Naive thymus-derived CD4-positive, alpha-beta T cell (primary cell): ENCODE data around the gene ZMAT3. TPM values are rescaled to one million over a fixed set of nuclear protein-coding genes. Genes with fewer than 3 reads are reported as not detected.
A peak's percentile ranks its signal among the peaks of the same experiment; 100 is the strongest.

Source experiments
- ATAC-seq: fragments of 150-1000 bp; cut with Tn5 transposase; 2 replicates; pipeline ENCODE4 v1.10.0; 2021; ENCODE audit warnings: mild to moderate bottlenecking, moderate library complexity
- CTCF ChIA-PET: fragments of 350-600 bp; sonication (Branson Sonifier 250); formaldehyde crosslinking; loops from one replicate; lab custom pipeline; 2021; ENCODE audit warnings: antibody characterized with exemption; lab: Charles Lee
- POLR2A ChIA-PET: fragments of 350-600 bp; sonication (Branson Sonifier 250); formaldehyde crosslinking; loops from one replicate; lab custom pipeline; 2021; ENCODE audit warnings: antibody characterized with exemption, inconsistent platforms; lab: Charles Lee
- DNase-seq, 9 donors: peaks; one replicate each; pipeline versions ENCODE4 v3.0.0 to v3.0.0-alpha.2; 2020 to 2022; ENCODE audit warnings: mixed read lengths in 1 of 9
- H3K27ac ChIP-seq: one replicate; pipeline ENCODE4 v1.7.0; 2013; ENCODE audit warnings: mild to moderate bottlenecking, low read depth, low read length, moderate library complexity
- H3K27me3 ChIP-seq, 2 donors: one replicate each; pipeline ENCODE4 v1.7.0; 2013; ENCODE audit warnings: low read length in 2 of 2, mild to moderate bottlenecking in 2 of 2, moderate library complexity in 2 of 2; ENCODE audit not compliant: control insufficient read depth in 2 of 2, insufficient read depth in 2 of 2
- H3K36me3 ChIP-seq, 3 experiments: 1 replicate in 2 of 3; 2 replicates in 1 of 3; pipeline ENCODE4 v1.7.0; 2013; ENCODE audit warnings: low read length in 3 of 3, mild to moderate bottlenecking in 3 of 3, moderate library complexity in 1 of 3; ENCODE audit not compliant: insufficient read depth in 3 of 3, control insufficient read depth in 2 of 3
- H3K4me1 ChIP-seq, 2 donors: one replicate each; pipeline ENCODE4 v1.7.0; 2013; ENCODE audit warnings: low read length in 2 of 2, mild to moderate bottlenecking in 2 of 2, moderate library complexity in 1 of 2; ENCODE audit not compliant: control insufficient read depth in 2 of 2, insufficient read depth in 2 of 2
- H3K4me3 ChIP-seq: 2 replicates; pipeline ENCODE4 v1.7.0; 2013; ENCODE audit warnings: mild to moderate bottlenecking, low read length
- H3K9me3 ChIP-seq, 3 experiments: 1 replicate in 2 of 3; 2 replicates in 1 of 3; pipeline ENCODE4 v1.7.0; 2013; ENCODE audit warnings: low read length in 3 of 3; ENCODE audit not compliant: control insufficient read depth in 2 of 3
- H3K27ac Mint-ChIP-seq, 9 donors: one replicate each; pipeline ENCODE4 v1.8.0; 2020 to 2022; ENCODE audit warnings: mixed read lengths in 9 of 9, mild to moderate bottlenecking in 8 of 9, moderate library complexity in 5 of 9, inconsistent platforms in 2 of 9
- H3K27me3 Mint-ChIP-seq, 5 donors: one replicate each; pipeline ENCODE4 v1.8.0; 2021 to 2022; ENCODE audit warnings: mixed read lengths in 5 of 5, mild to moderate bottlenecking in 1 of 5
- H3K36me3 Mint-ChIP-seq, 5 donors: one replicate each; pipeline ENCODE4 v1.8.0; 2020 to 2022; ENCODE audit warnings: mixed read lengths in 5 of 5, mild to moderate bottlenecking in 3 of 5, inconsistent platforms in 1 of 5
- H3K4me1 Mint-ChIP-seq, 7 donors: one replicate each; pipeline ENCODE4 v1.8.0; 2020 to 2022; ENCODE audit warnings: mixed read lengths in 7 of 7, mild to moderate bottlenecking in 3 of 7, inconsistent platforms in 1 of 7
- H3K4me3 Mint-ChIP-seq, 10 donors: one replicate each; pipeline ENCODE4 v1.8.0; 2020 to 2022; ENCODE audit warnings: mild to moderate bottlenecking in 10 of 10, mixed read lengths in 10 of 10, moderate library complexity in 6 of 10, inconsistent platforms in 2 of 10
- H3K9me3 Mint-ChIP-seq, 11 donors: one replicate each; pipeline ENCODE4 v1.8.0; 2020 to 2022; ENCODE audit warnings: mixed read lengths in 11 of 11, mild to moderate bottlenecking in 4 of 11, inconsistent platforms in 1 of 11, moderate library complexity in 1 of 11
- intact Hi-C, 2 donors: fragments of 100-400 bp; cut with micrococcal nuclease; formaldehyde crosslinking; loops; one replicate each; pipeline ENCODE4 v1.15.1; 2023
- polyA plus RNA-seq, 2 donors: library from polyadenylated mRNA; unstranded; fragments of 300-500 nt; fragmentation: Illumina TruSeq; gene quantifications; one replicate each; pipeline ENCODE4 v1.2.3, GENCODE V29; 2021
- total RNA-seq, 6 experiments: library from RNA in 5 of 6; stranded (reverse) in 5 of 6; gene quantifications; 1 replicate in 5 of 6; 2 replicates in 1 of 6; pipeline ENCODE4 v1.2.3 and lab custom pipeline; 2021 to 2026

ZMAT3 gene
- total and polyA plus RNA-seq, 7 experiments from 2014 or later: 16.7 to 26.0 (median 21.7) TPM

DNA sequence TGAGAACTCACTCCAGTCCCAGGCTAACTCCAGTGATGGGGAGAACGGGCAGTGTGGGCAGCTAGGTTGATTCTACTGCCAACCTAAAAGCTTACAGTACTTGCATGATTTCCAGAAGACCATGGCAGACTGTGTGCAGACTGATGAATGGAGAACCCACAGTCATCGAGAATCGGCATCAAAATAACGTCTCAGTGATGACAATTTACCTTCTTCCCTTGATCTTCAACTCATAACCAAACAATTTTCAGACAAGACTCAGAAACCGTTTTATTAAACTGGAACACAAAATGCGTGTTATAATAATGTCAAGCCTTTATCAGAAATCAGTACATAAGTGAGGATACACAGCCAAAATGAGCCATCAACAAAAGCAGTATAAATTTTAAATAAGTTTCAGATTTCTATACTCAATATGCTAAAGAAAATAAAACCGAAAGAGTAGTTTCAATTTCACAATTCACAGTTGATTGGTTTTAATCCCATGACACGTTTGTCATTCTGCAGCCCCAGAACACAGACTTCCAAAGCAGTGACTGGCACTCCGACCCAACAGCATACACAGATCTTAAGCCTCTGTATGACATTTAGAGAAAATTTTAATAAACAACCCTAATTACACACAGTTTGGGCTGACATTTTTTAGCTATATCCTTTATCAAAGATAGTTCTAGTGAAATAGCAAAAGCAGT, 54.5 kb downstream of the ZMAT3 start:
- no peak overlapping the region for H3K27ac ChIP-seq
- no peaks in the 10 kb centered on the region for H3K36me3 ChIP-seq
- Mint-ChIP-seq H3K27me3 (peaks cover 0 to 7% (median 0%) of the 10 kb centered on the region in 5 donors), H3K36me3 (peaks cover 0 to 4% (median 0%) of the 10 kb centered on the region in 5 donors), H3K4me3 (peak overlapping the region in 5 of 10 donors; percentile 13 to 62 (median 56)), H3K9me3 (no peaks in the 10 kb centered on the region), H3K27ac (peak overlapping the region in 3 of 9 donors; percentile 4 to 69 (median 67)), H3K4me1 (peaks cover 20 to 56% (median 54%) of the 10 kb centered on the region in 7 donors)
- no peaks in the 10 kb centered on the region for H3K27me3 ChIP-seq
- intact Hi-C loops: loop anchor here in 1 of 2 donors (1.0 to 10.0 kb wide), 3 partner anchors 10 to 1588 kb away; partner anchors contain the start of genes TTC14 and USP13
- no peak overlapping the region for H3K4me3 ChIP-seq
- POLR2A ChIA-PET: interaction anchor here (2.9 kb wide), 1 partner anchor 131 kb away, joined by 23 read pairs; the partner anchor contains the start of gene PIK3CA
- ATAC-seq (no peak), DNase-seq (no peak)
- H3K9me3 ChIP-seq: no peaks in the 10 kb centered on the region
- peaks cover 0 to 33% of the 10 kb centered on the region in 2 donors for H3K4me1 ChIP-seq
- CTCF ChIA-PET: interaction anchor here (1.0 to 2.8 kb wide), 5 partner anchors 11 to 304 kb away, joined by 3 to 17 read pairs (median 12); partner anchors contain the start of gene PIK3CA

DNA sequence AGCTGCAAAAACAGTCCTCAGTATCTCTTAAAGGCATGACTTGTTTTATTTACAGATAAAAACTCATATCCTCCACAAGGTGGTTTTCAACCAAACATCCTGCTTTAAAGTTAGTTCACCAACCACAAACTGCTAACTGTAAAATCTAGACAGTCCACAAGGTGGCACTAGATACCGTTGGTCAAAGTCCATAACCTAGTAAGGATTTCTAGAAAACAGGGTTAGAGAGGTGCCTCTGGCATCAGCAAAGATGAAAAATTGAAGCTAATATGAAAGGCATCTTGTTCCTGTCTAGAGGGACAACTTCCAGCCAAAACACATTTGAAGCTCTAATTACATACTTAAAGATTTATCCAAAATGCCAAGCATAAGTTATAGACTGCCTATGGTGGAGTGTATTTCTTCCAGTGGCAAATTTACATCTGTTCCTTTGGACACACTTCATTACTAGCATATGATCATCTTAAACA, 56.0 kb downstream of the ZMAT3 start:
- DNase-seq (peak in 8 of 9 donors; percentile 41 to 87 (median 82)), ATAC-seq (peak; percentile 99)
- H3K27me3 ChIP-seq: no peaks in the 10 kb centered on the region
- peaks cover 0 to 4% (median 0%) of the 10 kb centered on the region in 5 donors for H3K36me3 Mint-ChIP-seq
- no peak overlapping the region for H3K4me3 ChIP-seq
- peak overlapping the region in 5 of 9 donors; percentile 2 to 53 (median 32) for H3K27ac Mint-ChIP-seq
- no peaks in the 10 kb centered on the region for H3K9me3 ChIP-seq
- H3K27me3 Mint-ChIP-seq: peaks cover 0 to 19% (median 0%) of the 10 kb centered on the region in 5 donors
- CTCF ChIA-PET: interaction anchor here (0.7 to 2.8 kb wide), 20 partner anchors 12 to 306 kb away, joined by 3 to 22 read pairs (median 4); partner anchors contain the start of gene PIK3CA
- H3K9me3 Mint-ChIP-seq: peaks cover 0 to 1% (median 0%) of the 10 kb centered on the region in 11 donors
- H3K4me1 ChIP-seq: peaks cover 0 to 20% of the 10 kb centered on the region in 2 donors
- peak overlapping the region in 1 of 10 donors; percentile 35 for H3K4me3 Mint-ChIP-seq
- intact Hi-C loops: loop anchor here (1.0 to 10.0 kb wide), 15 partner anchors 11 to 1589 kb away; partner anchors contain the start of genes MFN1 (in 2 of the 2), ZMAT3 (in 2 of the 2), GNB4 (in 1 of the 2) and TTC14 (in 1 of the 2)
- peaks cover 15 to 42% (median 41%) of the 10 kb centered on the region in 7 donors for H3K4me1 Mint-ChIP-seq
- no peak overlapping the region for H3K27ac ChIP-seq
- H3K36me3 ChIP-seq: no peaks in the 10 kb centered on the region
- POLR2A ChIA-PET: interaction anchor here (0.6 to 2.9 kb wide), 8 partner anchors 22 to 308 kb away, joined by 3 to 23 read pairs (median 4); partner anchors contain the start of gene PIK3CA

- intact Hi-C loops: no loop called here
- ChIA-PET POLR2A (no interaction called here), CTCF (no interaction called here)
- H3K27me3 Mint-ChIP-seq: peaks cover 0 to 28% (median 6%) of the 10 kb centered on the region in 5 donors
- H3K9me3 Mint-ChIP-seq: no peaks in the 10 kb centered on the region
- no peaks in the 10 kb centered on the region for H3K4me1 ChIP-seq
- peaks cover 0 to 3% (median 0%) of the 10 kb centered on the region in 7 donors for H3K4me1 Mint-ChIP-seq
- H3K27me3 ChIP-seq: no peaks in the 10 kb centered on the region
- H3K36me3 ChIP-seq: no peaks in the 10 kb centered on the region
- no peak overlapping the region for H3K27ac Mint-ChIP-seq
- H3K4me3 Mint-ChIP-seq: no peak overlapping the region
- H3K9me3 ChIP-seq: no peaks in the 10 kb centered on the region
- no peak overlapping the region for H3K4me3 ChIP-seq
- H3K27ac ChIP-seq: no peak overlapping the region
- H3K36me3 Mint-ChIP-seq: peaks cover 4 to 28% (median 6%) of the 10 kb centered on the region in 5 donors
- DNase-seq (no peak), ATAC-seq (no peak)
Measured at GRCh38 chr3:179005706-179006105, 65.9 kb downstream of the ZMAT3 start.

- Histone ChIP-seq H3K36me3 (no peaks in the 10 kb centered on the region), H3K27me3 (no peaks in the 10 kb centered on the region), H3K4me1 (no peaks in the 10 kb centered on the region), H3K27ac (no peak overlapping the region), H3K4me3 (no peak overlapping the region), H3K9me3 (no peaks in the 10 kb centered on the region)
- Mint-ChIP-seq H3K4me3 (no peak overlapping the region), H3K36me3 (peaks cover 4 to 30% (median 6%) of the 10 kb centered on the region in 5 donors), H3K27ac (no peak overlapping the region), H3K9me3 (no peaks in the 10 kb centered on the region), H3K27me3 (peaks cover 0 to 24% (median 6%) of the 10 kb centered on the region in 5 donors), H3K4me1 (peaks cover 0 to 5% (median 0%) of the 10 kb centered on the region in 7 donors)
- POLR2A ChIA-PET: no interaction called here
- intact Hi-C loops: no loop called here
- CTCF ChIA-PET: no interaction called here
- no peak for DNase-seq
- no peak for ATAC-seq
Measured at GRCh38 chr3:179005213-179005612, 66.4 kb downstream of the ZMAT3 start.

DNA sequence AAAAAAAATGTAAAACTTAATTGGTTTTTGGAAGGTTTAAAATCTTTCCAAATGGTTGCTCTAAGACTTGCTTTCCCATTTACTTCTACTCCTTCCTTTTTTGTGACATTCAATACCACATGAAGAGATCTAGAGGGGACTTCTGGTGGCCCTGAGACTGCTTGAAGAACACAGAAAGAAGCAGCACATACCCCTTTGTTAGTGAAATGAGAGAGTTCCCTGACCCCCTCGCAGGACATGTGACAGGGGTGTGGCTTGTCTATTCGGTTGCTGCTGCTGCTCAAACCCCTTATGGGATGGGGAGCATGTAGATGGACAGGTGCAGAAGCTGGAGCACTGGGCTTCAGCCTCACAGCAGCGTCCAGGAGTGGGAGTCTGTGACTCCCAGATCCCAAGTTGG, 71.0 kb downstream of the ZMAT3 start:
- no peak for DNase-seq

GRCh38 chr3:179000144-179000543, 71.5 kb downstream of the ZMAT3 start:
- Histone ChIP-seq H3K27ac (no peak overlapping the region), H3K9me3 (no peaks in the 10 kb centered on the region), H3K36me3 (no peaks in the 10 kb centered on the region), H3K27me3 (no peaks in the 10 kb centered on the region), H3K4me1 (no peaks in the 10 kb centered on the region), H3K4me3 (no peak overlapping the region)
- Mint-ChIP-seq H3K27me3 (no peaks in the 10 kb centered on the region), H3K27ac (no peak overlapping the region), H3K36me3 (peaks cover 11 to 45% (median 28%) of the 10 kb centered on the region in 5 donors), H3K9me3 (no peaks in the 10 kb centered on the region), H3K4me3 (peak overlapping the region in 1 of 10 donors; percentile 54), H3K4me1 (peaks cover 0 to 12% (median 0%) of the 10 kb centered on the region in 7 donors)
- intact Hi-C loops: no loop called here
- DNase-seq (no peak), ATAC-seq (no peak)
- ChIA-PET CTCF (no interaction called here), POLR2A (no interaction called here)

More for the DNA sequence above, 71.0 kb downstream of the ZMAT3 start:
- no peak for ATAC-seq
- Histone ChIP-seq H3K27ac (no peak overlapping the region), H3K27me3 (no peaks in the 10 kb centered on the region), H3K4me3 (no peak overlapping the region), H3K36me3 (no peaks in the 10 kb centered on the region), H3K4me1 (no peaks in the 10 kb centered on the region), H3K9me3 (no peaks in the 10 kb centered on the region)
- Mint-ChIP-seq H3K4me3 (no peak overlapping the region), H3K36me3 (peaks cover 11 to 44% (median 26%) of the 10 kb centered on the region in 5 donors), H3K4me1 (peaks cover 0 to 12% (median 0%) of the 10 kb centered on the region in 7 donors), H3K27me3 (no peaks in the 10 kb centered on the region), H3K27ac (no peak overlapping the region), H3K9me3 (no peaks in the 10 kb centered on the region)
- CTCF ChIA-PET: no interaction called here
- POLR2A ChIA-PET: no interaction called here
- intact Hi-C loops: no loop called here
